K562 (cell line): ENCODE measurements around the gene SAMD4A. TPM values are rescaled to one million over a fixed set of nuclear protein-coding genes. Genes with fewer than 3 reads are reported as not detected.

Experiments used
- ATAC-seq: fragments of 200-7000 bp; cut with Tn5 transposase; 3 replicates; pipeline ENCODE4 v1.9.1; 2020; ENCODE audit warnings: moderate library complexity
- BruUV-seq: library from RNA; stranded (reverse); fragments of 400-500 nt; replicated peaks from 2 replicates; lab custom pipeline; 2021; lab: Mats Ljungman, UMichigan
- CTCF ChIA-PET: fragments of 300-600 bp; formaldehyde crosslinking; extraction: SDS; loops from one replicate; lab custom pipeline; 2021; ENCODE audit warnings: low intra/inter-chr PET ratio; lab: Yijun Ruan, JAX
- POLR2A ChIA-PET: fragments of 300-600, 350-650 bp; sonication (Branson Sonifier 250); formaldehyde crosslinking; extraction: SDS; loops from one replicate; lab custom pipeline; 2021; ENCODE audit warnings: antibody characterized with exemption, inconsistent platforms; lab: Yijun Ruan, JAX
- DNase-seq, 4 experiments: peaks; one replicate each; pipeline versions ENCODE4 v3.0.0 to v3.0.0-alpha.2; 2011 to 2018; ENCODE audit warnings: low spot score in 3 of 4, mixed read lengths in 3 of 4; ENCODE audit errors: extremely low read depth in 1 of 4
- FAIRE-seq: peaks from 2 replicates; lab custom pipeline; 2011; peaks lifted over from hg19 to GRCh38; lab: Jason Lieb, UNC
- H2AFZ ChIP-seq: 2 replicates; pipeline ENCODE4 v1.6.0; 2011; ENCODE audit warnings: low read depth, low read length, control low read depth, inconsistent platforms
- H3K27ac ChIP-seq: fragments of 200-600 bp; 3 replicates; pipeline ENCODE4 v1.8.0; 2011; ENCODE audit warnings: low read depth, mild to moderate bottlenecking, control low read depth, inconsistent platforms, low read length, moderate library complexity, mixed read lengths; ENCODE audit errors: extremely low read depth
- H3K27me3 ChIP-seq, 2 experiments: fragments of 300-600 bp in 1 of 2; 2 replicates in 1 of 2; 3 replicates in 1 of 2; pipeline versions ENCODE4 v1.6.0 to v1.8.0; 2011; ENCODE audit warnings: inconsistent platforms in 2 of 2, low read length in 2 of 2, mild to moderate bottlenecking in 1 of 2, mixed read lengths in 1 of 2, moderate library complexity in 1 of 2; ENCODE audit not compliant: control insufficient read depth in 2 of 2, insufficient read depth in 2 of 2
- H3K36me3 ChIP-seq: fragments of 300-600 bp; 3 replicates; pipeline ENCODE4 v1.8.0; 2011; ENCODE audit warnings: mild to moderate bottlenecking, low read length, inconsistent platforms; ENCODE audit not compliant: control insufficient read depth, insufficient read depth
- H3K4me1 ChIP-seq, 2 experiments: fragments of 200-600 bp in 1 of 2; replicated peaks in 1 of 2; 2 replicates in 1 of 2; 3 replicates in 1 of 2; pipeline versions ENCODE4 v1.5.1 to v1.8.0; 2011; ENCODE audit warnings: inconsistent platforms in 2 of 2, low read length in 2 of 2, mild to moderate bottlenecking in 1 of 2, mixed read lengths in 1 of 2, moderate library complexity in 1 of 2; ENCODE audit not compliant: control insufficient read depth in 2 of 2, insufficient read depth in 2 of 2
- H3K4me2 ChIP-seq: 2 replicates; pipeline ENCODE4 v1.6.1; 2011; ENCODE audit warnings: low read length, control low read depth, inconsistent platforms, mixed read lengths; ENCODE audit not compliant: insufficient read depth
- H3K4me3 ChIP-seq: fragments of 200-600 bp; sonication (generic), shearing (Covaris generic); 2 replicates; pipeline ENCODE4 v1.5.1; 2016; ENCODE audit warnings: control low read depth, inconsistent platforms
- H3K79me2 ChIP-seq: fragments of 200-600 bp; 3 replicates; pipeline ENCODE4 v1.8.0; 2011; ENCODE audit warnings: low read length, inconsistent platforms; ENCODE audit not compliant: control insufficient read depth, insufficient read depth
- H3K9ac ChIP-seq, 2 experiments: 2 replicates each; pipeline versions ENCODE4 v1.6.0 to v1.6.1; 2011; ENCODE audit warnings: low read depth in 2 of 2, low read length in 2 of 2, control low read depth in 1 of 2, inconsistent platforms in 1 of 2, mild to moderate bottlenecking in 1 of 2, mixed read lengths in 1 of 2; ENCODE audit not compliant: insufficient read depth in 1 of 2
- H3K9me1 ChIP-seq: one replicate; pipeline ENCODE4 v1.6.0; 2011; ENCODE audit warnings: inconsistent platforms, mild to moderate bottlenecking, low read length, moderate library complexity; ENCODE audit not compliant: control insufficient read depth, insufficient read depth
- H3K9me3 ChIP-seq: replicated peaks from 2 replicates; pipeline ENCODE4 v1.5.1; 2011; ENCODE audit warnings: low read depth, low read length, inconsistent platforms; ENCODE audit not compliant: control insufficient read depth, insufficient read depth
- H4K20me1 ChIP-seq: replicated peaks from 2 replicates; pipeline ENCODE4 v1.6.1; 2011; ENCODE audit warnings: low read length, inconsistent platforms, mixed read lengths; ENCODE audit not compliant: control insufficient read depth, insufficient read depth
- CCNT2 ChIP-seq: IDR thresholded peaks from 2 replicates; pipeline ENCODE4 v1.6.1; 2011; ENCODE audit warnings: borderline replicate concordance, low read depth, mild to moderate bottlenecking, moderate library complexity, mixed read lengths, low read length; ENCODE audit not compliant: insufficient read length; ENCODE audit errors: extremely low read depth
- ETV6 ChIP-seq, 3 experiments: fragments of 150-350 bp in 1 of 3; sonication (generic) in 1 of 3; formaldehyde crosslinking in 1 of 3; IDR thresholded peaks; 2 replicates each; pipeline versions ENCODE4 v1.6.1 to v1.8.0; 2014 to 2022; ENCODE audit warnings: borderline replicate concordance in 2 of 3, low read depth in 2 of 3, antibody characterized with exemption in 1 of 3, low read length in 1 of 3, mild to moderate bottlenecking in 1 of 3, missing genetic modification reagents in 1 of 3
- MECOM ChIP-seq: fragments of 250-450 bp; sonication (Bioruptor Pico); IDR thresholded peaks from 2 replicates; pipeline ENCODE4 v1.8.0; 2022; ENCODE audit warnings: inconsistent platforms
- RFX7 ChIP-seq: fragments of 250-450 bp; sonication (Bioruptor Pico); IDR thresholded peaks from 2 replicates; pipeline ENCODE4 v1.5.1; 2021; ENCODE audit warnings: mild to moderate bottlenecking
- STAT5A ChIP-seq: IDR thresholded peaks from 2 replicates; pipeline ENCODE4 v1.6.1; 2012; ENCODE audit warnings: low read length, inconsistent platforms, borderline replicate concordance
- ZNF324 ChIP-seq: fragments of 250-450 bp; sonication (Bioruptor Pico); IDR thresholded peaks from 2 replicates; pipeline ENCODE4 v1.4.0; 2020; ENCODE audit warnings: mild to moderate bottlenecking
- WGBS: fragments of 100-300 bp; shearing (Covaris generic); methylation state at CpG from one replicate; pipeline ENCODE4 v1.1.6; 2016; ENCODE audit warnings: low coverage, mixed read lengths; ENCODE audit not compliant: insufficient coverage; ENCODE audit errors: missing lambda C conversion rate; 5-methylcytosine and 5-hydroxymethylcytosine counted together
- in situ Hi-C: fragments of 300-500 bp; cut with MboI; formaldehyde crosslinking; loops from 4 replicates; pipeline ENCODE4 v1.15.0; 2018; ENCODE audit warnings: inconsistent platforms, mixed read lengths
- intact Hi-C: fragments of 100-400 bp; cut with micrococcal nuclease; formaldehyde crosslinking; loops from 2 replicates; pipeline ENCODE4 v1.14.2; 2022
- polyA plus RNA-seq, 8 experiments: library from polyadenylated mRNA; depleted of rRNA in 4 of 8; stranded (reverse) in 5 of 8; unstranded in 3 of 8; fragments of >200 nt; fragmentation: Nextera tagmentation in 2 of 8; fragmentation: Illumina TruSeq in 1 of 8; extraction: Ambion mirVana in 2 of 8; extraction: Trizol in 1 of 8; gene quantifications; 2 replicates each; pipeline versions ENCODE4 v1.2.1 to v1.2.3, GENCODE V29; 2011 to 2014; ENCODE audit warnings: inconsistent platforms in 1 of 8, missing spikeins in 1 of 8
- total RNA-seq, 7 experiments: library from RNA; depleted of rRNA in 6 of 7; stranded (reverse); fragments of >200 nt in 6 of 7; fragmentation: Illumina TruSeq in 2 of 7; extraction: Trizol in 2 of 7; gene quantifications; 2 replicates each; pipeline versions ENCODE4 v1.2.1 to v1.2.3, GENCODE V29; 2011 to 2021; ENCODE audit warnings: low replicate concordance in 1 of 7

SAMD4A gene
- total and polyA plus RNA-seq, 9 of the 15 experiments (the other 6 are each of a cell fraction or from before 2014, with no cell fraction given) = 0.66 to 6.8 (median 3.3) TPM

DNA sequence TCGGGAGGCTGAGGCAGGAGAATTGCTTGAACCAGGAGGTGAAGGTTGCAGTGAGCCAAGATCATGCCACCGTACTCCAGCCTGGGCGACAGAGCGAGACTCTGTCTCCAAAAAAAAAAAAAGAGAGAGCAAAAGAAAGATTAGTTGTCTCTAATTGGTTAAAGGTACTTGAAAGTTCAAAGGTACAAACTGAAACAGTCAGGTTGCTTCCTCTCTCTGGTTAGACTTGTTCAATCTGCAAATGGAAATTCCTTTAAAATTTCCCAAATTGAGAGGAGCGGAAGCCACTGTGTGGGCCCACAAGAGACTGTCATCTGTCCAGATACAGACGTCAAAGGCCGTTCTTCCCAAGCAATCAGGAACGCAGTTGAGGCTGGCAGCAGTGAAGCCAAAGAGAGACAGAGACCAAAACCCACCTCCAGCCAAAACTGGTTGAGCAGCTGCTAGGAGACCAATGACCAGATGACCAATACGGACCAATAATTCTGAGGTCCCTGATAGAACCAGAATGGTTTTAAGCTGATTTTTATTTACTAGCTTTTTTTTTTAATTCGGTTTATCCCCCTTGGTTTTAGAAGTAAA, 272.1 kb downstream of the SAMD4A start:
- TF ChIP-seq STAT5A = no peak
- Histone ChIP-seq H3K27ac (no peak overlapping the region), H3K27me3 (peaks cover 0 to 3% of the 10 kb centered on the region in 2 experiments; a peak in 1 of 5 replicates), H4K20me1 (no peaks in the 10 kb centered on the region), H3K4me2 (no peak overlapping the region), H3K4me3 (no peak overlapping the region), H2AFZ (no peak overlapping the region), H3K9me3 (no peaks in the 10 kb centered on the region), H3K9me1 (no peaks in the 10 kb centered on the region), H3K79me2 (no peaks in the 10 kb centered on the region), H3K4me1 (no peaks in the 10 kb centered on the region), H3K36me3 (no peaks in the 10 kb centered on the region), H3K9ac (no peak overlapping the region)
- BruUV-seq = no TSS peak
- ChIA-PET CTCF (no interaction called here), POLR2A (no interaction called here)
- no peak for FAIRE-seq
- DNase-seq = no peak
- intact Hi-C loops = no loop called here
- WGBS = 37% methylated on average over 8 of the region's 10 CpGs
- in situ Hi-C loops = no loop called here
- no peak for ATAC-seq

DNA sequence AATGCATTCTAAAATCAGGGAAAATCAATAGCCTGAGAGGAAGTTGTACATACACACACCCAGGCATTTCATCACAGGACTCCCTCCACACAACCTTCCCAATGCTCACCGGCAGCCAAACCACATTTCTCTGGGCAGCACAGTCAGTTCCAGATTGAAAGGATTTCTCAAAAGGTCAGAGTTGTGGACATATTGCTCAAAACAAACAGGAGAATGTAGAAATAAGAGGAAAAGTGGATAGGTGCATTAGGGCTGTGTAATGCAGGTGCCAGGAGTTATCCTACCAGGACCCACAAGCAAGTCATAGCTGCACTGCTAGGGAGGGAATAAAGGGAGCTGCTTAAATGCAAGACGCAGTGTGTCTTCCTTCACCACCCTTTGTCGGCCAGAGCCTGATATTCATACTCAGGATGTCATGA, 272.8 kb downstream of the SAMD4A start:
- intact Hi-C loops = no loop called here
- Histone ChIP-seq H3K27ac (no peak overlapping the region), H3K36me3 (no peaks in the 10 kb centered on the region), H3K4me2 (no peak overlapping the region), H3K4me1 (no peaks in the 10 kb centered on the region), H2AFZ (no peak overlapping the region), H3K9me3 (no peaks in the 10 kb centered on the region), H3K9me1 (no peaks in the 10 kb centered on the region), H3K4me3 (no peak overlapping the region), H4K20me1 (no peaks in the 10 kb centered on the region), H3K9ac (no peak overlapping the region), H3K79me2 (no peaks in the 10 kb centered on the region), H3K27me3 (peaks cover 0 to 3% of the 10 kb centered on the region in 2 experiments; a peak in 1 of 5 replicates)
- BruUV-seq = no TSS peak
- TF ChIP-seq MECOM (no peak), ETV6 (IDR thresholded peaks at IDR 0.05; ENCODE audit: borderline replicate concordance in 1 of 2, low read depth in 2 of 2, low read length in 1 of 2) (no peak), ETV6 (CRISPR knock-in tag; IDR thresholded peaks at IDR 0.05; ENCODE audit: borderline replicate concordance) (no peak), ZNF324 (no peak), RFX7 (no peak), CCNT2 (no peak)
- ATAC-seq = no peak
- DNase-seq = no peak
- in situ Hi-C loops = no loop called here
- ChIA-PET POLR2A (interaction anchor here (0.9 kb wide), 1 partner anchor 18 kb away, joined by 3 read pairs; no protein-coding TSS in a partner anchor), CTCF (no interaction called here)
- 27% methylated on average over 3 of the region's 3 CpGs for WGBS
- FAIRE-seq = no peak
